ENCODE data around the gene MYOCD. TPM values are rescaled to one million over a fixed set of nuclear protein-coding genes. Genes with fewer than 3 reads are reported as not detected.

MYOCD gene
- total RNA-seq, 1 experiment from 2014 or later: not detected

GRCh38 chr17:12744786-12745185, 79.1 kb downstream of the MYOCD start:
- DNase-seq (ENCODE audit: low spot score): no peak

GRCh38 chr17:12745486-12745885, 79.8 kb downstream of the MYOCD start:
- DNase-seq (ENCODE audit: low spot score): no peak

DNA sequence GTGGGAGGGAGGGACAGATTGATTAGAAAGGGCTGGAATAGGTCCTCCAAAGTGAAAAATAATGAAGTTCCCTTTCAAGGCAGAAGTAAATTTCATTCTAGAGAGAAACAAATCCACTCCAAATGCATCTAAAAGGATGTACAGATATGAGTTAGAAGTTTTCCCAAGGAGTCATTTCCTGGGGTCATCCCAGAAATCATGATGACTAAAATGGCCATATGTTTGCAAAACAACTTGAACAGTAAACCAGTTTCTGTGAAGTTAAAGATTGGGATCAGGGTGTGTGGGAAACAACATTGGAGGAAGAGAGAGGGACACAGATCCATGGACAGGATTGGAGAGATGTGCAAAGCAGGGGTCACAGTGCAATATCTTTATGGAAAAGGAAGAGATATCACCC, 91.1 kb downstream of the MYOCD start:
- no peak for DNase-seq (ENCODE audit: low spot score)

GRCh38 chr17:12759090-12759489, 93.4 kb downstream of the MYOCD start:
- DNase-seq (ENCODE audit: low spot score): no peak

DNA sequence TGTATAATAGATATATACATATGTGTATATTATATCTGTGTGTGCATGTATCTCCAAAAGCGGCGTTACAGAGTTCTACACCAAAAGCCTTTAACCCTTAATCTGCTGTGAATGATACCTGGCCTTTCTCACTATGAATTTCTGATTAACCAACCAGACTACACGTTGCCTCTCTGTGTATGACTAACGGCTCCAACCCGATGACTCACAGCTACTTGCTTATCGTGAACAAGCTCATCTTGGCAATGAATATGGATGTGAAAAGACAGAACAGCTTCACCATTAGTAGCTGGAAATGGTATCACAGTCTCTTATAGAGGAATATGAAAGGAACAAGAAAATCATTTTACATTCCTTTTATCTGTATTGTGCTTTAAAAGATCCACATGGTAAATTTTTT, 99.9 kb downstream of the MYOCD start:
- DNase-seq (ENCODE audit: low spot score): no peak

DNA sequence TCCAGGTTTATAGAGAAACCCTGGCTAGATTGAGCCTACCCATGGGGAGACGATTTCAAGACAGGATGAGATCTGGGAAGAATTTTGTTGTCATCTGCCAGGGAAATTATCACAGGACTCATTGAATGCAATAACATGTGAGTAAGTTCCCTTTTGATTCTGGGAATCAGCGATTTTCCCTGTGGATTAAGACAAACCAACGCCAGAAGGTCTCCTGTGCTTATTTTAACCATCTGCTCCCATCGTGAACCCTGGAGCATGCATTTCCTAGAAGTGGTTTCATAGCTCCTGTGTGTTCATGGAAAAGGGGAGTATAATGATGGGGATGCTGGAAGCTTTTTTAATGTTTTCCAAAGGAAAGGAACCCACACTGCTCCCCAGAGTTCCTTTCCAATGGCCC, 102.6 kb downstream of the MYOCD start:
- DNase-seq (ENCODE audit: low spot score): no peak

- no peak for DNase-seq (ENCODE audit: low spot score)
Measured at GRCh38 chr17:12769981-12770380, 104.3 kb downstream of the MYOCD start.

DNA sequence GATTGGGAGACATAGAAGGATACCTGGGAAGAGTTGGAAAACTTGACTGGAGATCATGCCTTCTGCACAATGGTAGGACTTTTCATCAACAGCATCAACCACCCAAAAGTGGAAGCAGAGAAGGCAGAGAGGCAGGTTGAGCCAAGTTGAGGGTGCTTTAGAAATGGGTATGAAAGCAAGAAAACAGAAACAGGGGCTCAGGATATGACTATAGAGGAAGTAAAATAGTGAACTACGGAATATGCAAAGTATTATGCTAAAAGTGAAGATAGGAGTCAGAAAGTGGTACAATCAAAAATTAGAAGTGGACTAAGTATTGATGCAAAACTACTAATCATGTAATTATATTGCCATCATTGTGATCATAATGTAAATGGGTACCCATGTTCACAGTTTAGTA, 107.5 kb downstream of the MYOCD start:
- no peak for DNase-seq (ENCODE audit: low spot score)

GRCh38 chr17:12789075-12789480, 123.4 kb downstream of the MYOCD start:
- no peak for DNase-seq (ENCODE audit: low spot score)

- peak; percentile 7 for DNase-seq (ENCODE audit: low spot score)
Measured at GRCh38 chr17:12789481-12790248, 124.0 kb downstream of the MYOCD start, which contains the start of gene ARHGAP44. TSS of gene ARHGAP44 (plus strand) at chr17:12789498. CDS start at chr17:12789839, 341 bp downstream.

DNA sequence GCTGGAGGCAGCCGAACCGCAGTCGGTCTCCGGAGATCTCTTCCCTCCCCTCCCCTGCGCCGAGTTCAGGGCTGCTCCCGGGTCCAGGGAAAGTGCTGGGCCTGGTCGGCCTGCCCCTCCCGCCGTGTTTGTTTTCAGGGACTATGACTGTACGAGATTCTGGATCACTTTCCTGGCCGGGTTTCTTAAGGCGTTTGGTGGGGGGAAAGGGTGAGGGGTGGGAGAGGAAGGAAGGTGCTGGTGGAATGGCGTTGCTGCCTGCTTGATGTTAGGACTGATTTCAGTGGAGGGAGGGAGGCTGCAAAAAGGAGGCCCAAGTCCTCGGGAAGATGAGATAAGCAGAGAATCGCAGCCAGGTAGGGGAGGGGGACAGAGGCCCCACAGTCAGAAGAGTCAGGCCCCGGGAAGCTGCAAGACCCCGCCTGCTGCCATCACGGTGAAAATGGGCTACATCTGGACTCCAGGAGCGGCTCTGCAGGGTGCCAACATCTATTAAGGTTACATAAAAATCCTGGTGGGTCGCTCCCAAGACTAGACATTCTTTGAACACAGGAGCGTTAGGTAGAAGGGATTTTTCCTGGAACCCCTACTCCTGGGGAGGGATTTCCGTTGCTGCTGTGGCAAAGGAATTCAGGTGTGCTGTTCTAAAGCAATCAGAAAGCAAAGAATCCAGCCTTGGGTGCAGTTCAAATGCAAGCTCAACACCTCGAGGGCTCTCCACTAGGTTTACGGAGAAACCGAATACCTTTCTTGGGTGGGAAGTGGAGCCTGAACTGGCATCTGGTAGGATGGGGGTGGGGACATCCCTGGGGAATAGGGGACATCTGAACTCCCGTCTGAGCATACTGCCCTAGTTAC, 124.8 kb downstream of the MYOCD start:
- DNase-seq (ENCODE audit: low spot score): no peak

- no peak for DNase-seq (ENCODE audit: low spot score)
Measured at GRCh38 chr17:12794919-12795532, 129.3 kb downstream of the MYOCD start.

DNA sequence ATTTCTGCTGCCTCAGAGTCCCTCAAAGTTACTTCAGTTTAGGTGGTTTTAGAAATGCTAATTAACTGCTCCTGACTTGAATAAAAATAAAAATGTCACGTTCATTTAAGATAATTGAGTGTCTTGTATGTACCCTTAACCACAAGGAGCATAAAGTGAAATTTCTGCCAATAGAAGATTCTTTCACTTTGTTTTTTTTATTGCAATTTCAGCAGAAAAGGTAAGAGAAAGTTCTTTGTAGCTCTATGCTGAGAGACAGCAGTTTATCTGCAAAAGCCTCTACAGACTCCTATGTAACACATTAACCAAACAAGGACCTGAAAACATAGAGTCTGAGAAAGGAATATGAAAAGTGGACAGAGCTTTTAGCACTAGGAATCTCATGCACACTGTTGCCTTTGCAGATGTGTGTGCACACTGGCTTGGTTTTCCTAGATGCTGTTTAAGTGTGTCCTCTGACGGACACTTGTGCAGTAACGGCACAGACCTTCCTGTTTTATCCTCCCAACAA, 135.2 kb downstream of the MYOCD start:
- no peak for DNase-seq (ENCODE audit: low spot score)

- no peak for DNase-seq (ENCODE audit: low spot score)
Measured at GRCh38 chr17:12806630-12807029, 140.9 kb downstream of the MYOCD start.

DNA sequence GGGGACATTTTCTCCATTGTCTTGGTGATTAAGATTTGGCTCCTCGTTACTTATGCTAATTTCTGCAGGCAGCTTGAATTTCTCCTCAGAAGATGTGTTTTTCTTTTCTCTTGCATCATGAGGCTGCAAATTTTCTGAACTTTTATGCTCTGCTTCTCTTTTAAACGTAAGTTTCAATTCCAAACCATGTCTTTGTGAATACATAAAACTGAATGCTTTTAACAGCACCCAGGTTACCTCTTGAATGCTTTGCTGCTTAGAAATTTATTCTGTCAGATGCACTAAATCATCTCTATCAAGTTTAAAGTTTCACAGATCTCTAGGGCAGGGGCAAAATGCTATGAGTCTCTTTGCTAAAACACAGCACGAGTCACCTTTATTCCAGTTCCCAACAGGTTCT, 143.0 kb downstream of the MYOCD start:
- DNase-seq (ENCODE audit: low spot score): no peak

- no peak for DNase-seq (ENCODE audit: low spot score)
Measured at GRCh38 chr17:12812877-12813276, 147.2 kb downstream of the MYOCD start.

GRCh38 chr17:12813664-12814063, 148.0 kb downstream of the MYOCD start:
- no peak for DNase-seq (ENCODE audit: low spot score)

GRCh38 chr17:12814718-12815117, 149.0 kb downstream of the MYOCD start:
- no peak for DNase-seq (ENCODE audit: low spot score)

GRCh38 chr17:12815642-12816141, 150.0 kb downstream of the MYOCD start:
- no peak for DNase-seq (ENCODE audit: low spot score)

Data from HT-29 (cell line).